Activated CD4-positive, CD25-positive, alpha-beta regulatory T cell treated with anti-CD3 and anti-CD28 coated beads, Interleukin-2, amount 50 U/mL, for 24 hours (primary cell): ENCODE results near the gene ZFR2.
"Not testable (repeated sequence)": the region's sequence is repeated elsewhere in the genome, so short reads cannot be mapped to it uniquely, and the experiment has no call there.

Experiments used
- ATAC-seq, 2 donors: fragments of 150-1000 bp; cut with Tn5 transposase; one replicate each; pipeline ENCODE4 v1.10.0; 2021; ENCODE audit warnings: mild to moderate bottlenecking in 1 of 2, moderate library complexity in 1 of 2

Gene ZFR2

DNA sequence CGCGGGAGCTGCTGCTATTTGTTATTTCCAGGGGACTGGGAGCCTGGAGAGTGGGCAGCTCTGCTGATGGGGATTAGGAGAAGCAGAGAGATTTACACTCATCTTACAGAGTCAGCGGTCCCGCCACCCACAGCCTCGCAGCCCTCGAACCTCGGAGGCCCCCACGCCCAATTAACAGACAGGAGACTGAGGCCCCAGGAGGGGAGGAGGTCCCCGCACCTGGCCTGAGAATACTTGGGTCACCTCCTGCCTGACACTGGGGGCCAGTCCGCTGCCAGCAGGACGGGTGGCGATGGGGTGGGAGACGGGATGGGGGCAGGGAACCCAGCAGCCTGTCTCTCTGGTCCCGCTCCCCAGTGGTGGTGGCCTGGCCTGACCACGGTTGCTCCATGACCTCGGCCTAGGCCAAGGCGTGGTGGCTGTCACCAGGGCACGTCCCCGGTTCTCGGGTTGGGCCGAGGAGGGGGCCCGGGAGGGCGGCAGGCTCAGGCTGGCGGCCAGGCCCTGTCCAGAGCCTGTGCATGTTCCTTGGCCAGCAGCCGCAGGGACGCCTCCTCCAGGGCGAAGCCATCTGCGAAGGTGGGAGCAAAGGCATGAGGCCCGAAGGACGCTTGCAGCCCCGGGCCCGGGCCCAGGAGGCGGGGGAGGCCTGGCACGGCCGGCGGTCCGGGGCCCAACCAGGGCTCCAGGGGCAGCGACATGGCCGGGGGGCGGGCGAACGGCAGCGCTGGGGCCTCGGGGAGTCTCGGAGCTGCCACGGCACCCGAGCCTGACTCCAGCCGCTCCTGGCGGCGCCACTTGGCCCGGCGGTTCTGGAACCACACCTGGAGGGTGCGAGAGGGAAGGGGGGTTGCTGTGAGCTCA lies 98.5 kb downstream of the ZFR2 start:
- no peak for ATAC-seq

- no peak for ATAC-seq
These were observed 99.3 kb downstream of the ZFR2 start for GRCh38 chr19:3769494-3769893.

DNA sequence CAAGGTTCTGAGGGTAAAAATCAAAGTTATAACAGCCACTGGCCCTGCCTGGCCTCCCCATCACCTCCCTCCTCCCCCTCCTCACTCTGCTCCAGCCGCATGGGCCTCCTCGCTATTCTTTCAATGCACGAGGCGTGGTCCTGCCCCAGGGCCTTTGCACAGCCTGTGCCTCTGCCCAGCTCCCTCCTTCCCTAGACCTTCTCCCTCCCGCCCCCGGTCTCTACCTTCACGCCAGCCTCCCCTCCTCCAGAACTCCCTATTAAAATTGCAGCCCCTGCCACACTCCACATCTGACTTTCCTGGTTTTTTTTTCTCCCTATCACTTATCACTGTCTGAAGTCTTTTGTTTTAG lies 100.1 kb downstream of the ZFR2 start:
- no peak for ATAC-seq

- no peak for ATAC-seq
These were observed 100.7 kb downstream of the ZFR2 start for GRCh38 chr19:3768015-3768747.

DNA sequence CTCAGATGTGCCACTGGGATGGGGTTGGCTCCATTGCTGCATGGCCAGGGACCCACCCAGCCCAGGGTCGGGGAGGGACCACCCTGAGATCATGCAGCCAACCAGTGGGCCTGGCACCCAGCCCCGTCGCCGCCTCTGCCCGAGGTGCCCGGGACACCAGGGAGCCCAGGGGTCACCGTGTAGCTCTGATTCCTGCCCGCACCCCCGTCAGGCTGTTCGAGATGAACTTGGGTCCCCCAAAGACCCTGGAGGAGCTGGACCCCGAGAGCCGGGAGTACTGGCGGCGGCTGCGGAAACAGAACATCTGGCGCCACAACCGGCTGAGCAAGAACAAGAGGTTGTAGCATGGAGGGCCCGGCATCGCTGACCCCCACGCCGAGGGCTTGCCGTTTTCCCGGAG lies 101.8 kb downstream of the ZFR2 start:
- ATAC-seq = no peak

DNA sequence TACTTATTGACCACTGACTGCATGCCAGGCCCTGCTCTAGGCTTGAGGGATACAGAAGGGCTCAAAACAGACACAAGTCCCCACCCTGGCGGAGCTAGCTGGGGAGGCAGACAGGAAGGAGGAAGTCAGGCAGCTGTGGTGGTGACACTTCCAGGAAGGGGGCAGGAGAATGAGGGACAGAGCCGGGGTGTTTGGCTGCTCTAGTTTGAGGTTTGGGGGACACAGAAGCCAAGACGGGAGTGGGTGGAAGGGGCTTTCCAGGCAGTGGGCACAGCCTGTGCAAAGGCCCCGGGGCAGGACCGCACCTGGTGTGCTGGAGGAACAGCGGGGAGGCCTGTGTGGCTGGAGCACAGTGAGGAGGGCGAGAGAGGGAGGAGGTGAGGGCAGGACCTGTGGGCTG lies 102.3 kb downstream of the ZFR2 start:
- ATAC-seq = no peak

DNA sequence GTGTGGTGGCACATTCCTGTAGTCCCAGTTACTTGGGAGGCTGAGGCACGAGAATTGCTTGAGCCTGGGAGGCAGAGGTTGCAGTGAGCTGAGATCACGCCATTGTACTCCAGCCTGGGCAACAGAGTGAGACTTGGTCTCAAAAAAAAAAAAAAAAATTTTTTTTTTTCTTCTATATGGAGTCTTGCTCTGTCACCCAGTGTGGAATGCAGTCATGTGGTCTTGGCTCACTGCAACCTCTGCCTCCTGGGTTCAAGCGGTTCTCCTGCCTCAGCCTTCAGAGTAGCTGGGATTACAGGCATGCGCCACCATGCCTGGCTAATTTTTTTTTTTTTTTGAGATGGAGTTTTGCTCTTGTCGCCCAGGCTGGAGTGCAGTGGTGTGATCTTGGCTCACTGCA lies 103.1 kb downstream of the ZFR2 start:
- not testable (repeated sequence) for ATAC-seq

DNA sequence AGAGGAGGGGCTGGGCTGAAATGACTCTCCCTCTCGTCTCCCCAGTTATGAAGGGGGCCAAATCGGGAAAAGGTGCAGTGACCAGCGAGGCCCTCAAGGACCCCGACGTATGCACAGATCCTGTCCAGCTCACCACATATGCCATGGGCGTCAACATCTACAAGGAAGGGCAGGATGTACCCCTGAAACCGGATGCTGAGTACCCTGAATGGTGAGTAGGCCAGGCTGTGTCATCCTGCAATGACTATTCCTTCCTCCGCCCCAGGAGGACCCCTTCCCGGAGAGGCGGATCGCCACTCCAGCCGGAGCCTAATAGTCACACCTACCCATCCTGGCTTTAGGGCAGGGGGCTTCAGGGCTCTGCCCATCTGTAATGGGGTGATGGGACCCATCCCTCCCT lies 103.7 kb downstream of the ZFR2 start:
- ATAC-seq = no peak

- peak; percentile 87 to 89 for ATAC-seq
These were observed 106.1 kb downstream of the ZFR2 start, which contains the start of gene MRPL54 for GRCh38 chr19:3762501-3763459. Gene MRPL54 (plus strand): TSS chr19:3762682. CDS start chr19:3762701, 19 bp downstream.

- no peak for ATAC-seq
These were observed 106.7 kb downstream of the ZFR2 start for GRCh38 chr19:3762130-3762473.

DNA sequence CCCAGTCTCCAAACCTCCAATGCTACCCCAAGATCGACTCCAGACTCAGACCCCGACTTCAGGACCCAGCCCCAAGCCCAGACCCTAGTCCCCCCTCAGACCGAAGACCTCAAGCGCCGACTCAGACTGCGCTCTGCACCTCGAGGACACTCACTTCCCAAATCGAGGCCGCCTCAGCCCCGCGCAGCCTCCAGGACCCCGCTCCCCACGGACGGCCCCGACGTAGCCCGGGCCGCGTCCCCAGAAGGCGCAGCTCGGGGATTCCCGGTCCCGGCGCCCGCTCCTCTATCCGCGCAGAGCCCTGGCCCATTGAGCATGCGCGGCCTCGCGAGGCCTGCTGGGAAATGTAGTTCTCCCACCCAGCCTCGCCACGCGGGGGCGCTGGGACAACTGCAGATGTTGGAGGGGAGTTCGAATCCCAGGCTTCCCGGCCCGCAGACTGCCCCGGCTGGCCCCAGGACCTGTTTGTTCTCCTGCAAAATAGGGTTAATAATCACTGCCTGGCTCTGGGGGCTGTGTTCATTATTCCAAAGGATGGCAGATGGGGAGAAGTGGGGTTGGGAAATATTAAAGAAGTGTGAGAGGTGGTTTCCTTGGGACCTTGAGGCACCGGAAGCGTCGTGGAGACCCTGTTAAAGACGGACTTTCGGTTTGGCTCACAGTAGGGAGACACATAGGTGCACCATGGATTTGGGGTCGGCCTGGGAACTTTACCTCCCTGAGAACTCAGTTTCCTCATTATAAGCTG lies 107.3 kb downstream of the ZFR2 start, which contains the start of gene APBA3:
Gene APBA3, minus strand, starts transcription at position 311 of the 748 bp plus-strand sequence. CDS start 1,428 bp downstream, outside the sequence.
- peak; percentile 53 to 59 for ATAC-seq

GRCh38 chr19:3760871-3761361 lies 107.9 kb downstream of the ZFR2 start:
- no peak for ATAC-seq

- no peak for ATAC-seq
These were observed 109.2 kb downstream of the ZFR2 start for GRCh38 chr19:3759482-3760254.

DNA sequence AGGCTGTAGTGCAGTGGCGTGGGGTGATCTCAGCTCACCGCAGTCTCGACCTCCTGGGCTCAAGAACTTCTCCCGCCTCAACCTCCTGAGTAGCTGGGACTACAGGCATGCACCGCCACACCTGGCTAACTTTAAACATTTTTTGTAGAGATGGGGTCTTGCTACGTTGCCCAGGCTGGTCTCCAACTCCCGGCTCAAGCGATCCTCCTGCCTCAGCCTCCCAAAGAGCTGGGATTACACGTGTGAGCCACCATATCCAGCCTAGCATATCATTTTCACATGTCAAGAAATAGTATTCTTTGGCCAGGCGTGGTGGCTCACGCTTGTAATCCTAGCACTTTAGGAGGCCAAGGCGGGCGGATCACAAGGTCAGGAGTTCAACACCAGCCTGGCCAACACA lies 110.5 kb downstream of the ZFR2 start:
- not testable (repeated sequence) for ATAC-seq

GRCh38 chr19:3757705-3758104 lies 111.1 kb downstream of the ZFR2 start:
- not testable (repeated sequence) for ATAC-seq
